Measurements from ENCODE around the gene FAM124A.

- TF ChIP-seq, protein P1, sequence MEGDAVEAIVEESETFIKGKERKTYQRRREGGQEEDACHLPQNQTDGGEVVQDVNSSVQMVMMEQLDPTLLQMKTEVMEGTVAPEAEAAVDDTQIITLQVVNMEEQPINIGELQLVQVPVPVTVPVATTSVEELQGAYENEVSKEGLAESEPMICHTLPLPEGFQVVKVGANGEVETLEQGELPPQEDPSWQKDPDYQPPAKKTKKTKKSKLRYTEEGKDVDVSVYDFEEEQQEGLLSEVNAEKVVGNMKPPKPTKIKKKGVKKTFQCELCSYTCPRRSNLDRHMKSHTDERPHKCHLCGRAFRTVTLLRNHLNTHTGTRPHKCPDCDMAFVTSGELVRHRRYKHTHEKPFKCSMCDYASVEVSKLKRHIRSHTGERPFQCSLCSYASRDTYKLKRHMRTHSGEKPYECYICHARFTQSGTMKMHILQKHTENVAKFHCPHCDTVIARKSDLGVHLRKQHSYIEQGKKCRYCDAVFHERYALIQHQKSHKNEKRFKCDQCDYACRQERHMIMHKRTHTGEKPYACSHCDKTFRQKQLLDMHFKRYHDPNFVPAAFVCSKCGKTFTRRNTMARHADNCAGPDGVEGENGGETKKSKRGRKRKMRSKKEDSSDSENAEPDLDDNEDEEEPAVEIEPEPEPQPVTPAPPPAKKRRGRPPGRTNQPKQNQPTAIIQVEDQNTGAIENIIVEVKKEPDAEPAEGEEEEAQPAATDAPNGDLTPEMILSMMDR (IDR thresholded peaks at IDR 0.05): no peak
- TF ChIP-seq POLR2A (IDR thresholded peaks at IDR 0.05): no peak
Measured at GRCh38 chr13:51192348-51192747, 29.9 kb upstream of the FAM124A start.
